GM19035 (cell line): Measurements from ENCODE around the gene RABGAP1.

Experiments used
- ATAC-seq: cut with Tn5 transposase; IDR thresholded peaks from one replicate; pipeline ENCODE4 v1.9.1; 2021; ENCODE audit not compliant: unreplicated experiment

The RABGAP1 gene

DNA sequence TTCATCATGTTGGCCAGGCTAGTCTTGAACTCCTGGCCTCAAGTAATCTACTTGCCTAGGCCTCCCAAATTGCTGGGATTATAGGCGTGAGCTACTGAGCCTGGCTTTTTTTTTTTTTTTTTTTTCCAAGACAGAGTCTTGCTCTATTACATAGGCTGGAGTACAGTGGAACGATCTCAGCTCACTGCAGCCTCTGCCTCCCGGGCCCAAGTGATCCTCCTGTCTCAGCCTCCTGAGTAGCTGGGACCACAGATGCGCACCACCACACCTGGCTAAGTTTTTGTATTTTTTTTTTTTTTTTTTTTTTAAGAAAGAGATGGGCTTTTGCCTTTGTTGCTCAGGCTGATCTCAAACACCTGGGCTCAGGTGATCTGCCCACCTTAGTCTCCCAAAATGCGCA is 66.4 kb downstream of the RABGAP1 start:
- no peak for ATAC-seq

DNA sequence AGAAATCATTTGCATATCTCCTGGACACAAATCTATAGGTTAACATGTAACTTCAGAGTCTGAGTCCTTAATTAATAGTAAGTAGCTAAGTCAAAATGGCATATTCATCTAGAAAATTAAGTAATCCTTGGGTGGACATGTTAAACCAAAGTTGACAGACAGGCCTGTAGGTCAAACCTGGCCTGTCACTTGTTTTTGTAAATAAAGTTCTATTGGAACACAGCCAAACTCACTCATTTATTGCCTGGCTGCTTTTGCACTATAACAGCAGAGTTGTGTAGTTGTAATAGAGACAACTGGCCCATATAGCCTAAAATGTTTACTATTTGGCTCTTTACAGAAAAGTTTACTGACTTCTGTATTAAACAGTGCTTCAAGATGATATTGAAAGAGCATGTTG is 68.1 kb downstream of the RABGAP1 start:
- ATAC-seq, result no peak

DNA sequence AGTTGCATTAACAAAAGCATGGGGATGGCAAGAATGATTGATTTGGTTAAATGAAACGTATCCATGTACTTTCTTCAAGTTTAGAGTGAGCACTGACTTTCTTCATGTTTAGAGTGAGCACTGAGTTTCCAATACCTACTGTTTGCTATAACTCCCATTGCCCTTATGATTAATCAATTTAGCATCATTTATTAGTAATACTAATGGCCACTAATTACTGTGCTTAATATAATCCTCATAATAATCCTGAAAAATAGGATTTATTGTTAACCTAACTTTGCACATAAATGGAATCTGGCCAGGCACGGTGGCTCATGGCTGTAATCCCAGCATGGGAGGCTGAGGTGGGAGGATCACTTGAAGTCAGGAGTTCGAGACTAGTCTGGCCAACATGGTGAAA is 70.6 kb downstream of the RABGAP1 start:
- ATAC-seq, result no peak

DNA sequence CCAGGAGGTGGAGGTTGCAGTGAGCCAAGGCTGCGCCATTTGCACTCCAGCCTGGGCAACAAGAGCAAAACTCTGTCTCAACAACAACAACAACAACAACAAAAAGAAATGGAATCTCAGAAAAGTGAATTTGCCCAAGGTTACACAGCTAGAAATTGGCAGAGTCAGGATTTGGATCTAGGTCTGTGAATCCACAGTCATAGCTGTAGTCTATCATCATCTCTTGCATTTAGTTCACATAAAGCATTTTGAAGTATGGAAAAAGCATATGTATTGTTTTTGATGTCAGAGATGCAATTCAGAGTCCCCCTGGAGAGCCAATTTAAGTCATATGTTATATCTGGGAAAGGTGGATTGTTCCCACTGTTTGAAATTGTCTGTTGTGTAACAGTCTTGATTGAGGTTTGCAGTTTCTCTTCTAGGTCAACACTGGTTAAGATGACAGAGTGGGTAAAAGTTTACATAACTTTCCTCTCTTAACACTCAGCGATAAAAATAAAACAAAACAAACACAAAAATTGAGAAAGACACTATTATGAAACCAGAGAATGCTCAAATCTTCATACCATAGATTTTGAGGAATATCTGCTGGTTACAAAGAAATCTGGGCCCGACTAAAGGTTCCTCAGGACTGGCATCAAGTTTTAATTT is 71.2 kb downstream of the RABGAP1 start:
- no peak for ATAC-seq

DNA sequence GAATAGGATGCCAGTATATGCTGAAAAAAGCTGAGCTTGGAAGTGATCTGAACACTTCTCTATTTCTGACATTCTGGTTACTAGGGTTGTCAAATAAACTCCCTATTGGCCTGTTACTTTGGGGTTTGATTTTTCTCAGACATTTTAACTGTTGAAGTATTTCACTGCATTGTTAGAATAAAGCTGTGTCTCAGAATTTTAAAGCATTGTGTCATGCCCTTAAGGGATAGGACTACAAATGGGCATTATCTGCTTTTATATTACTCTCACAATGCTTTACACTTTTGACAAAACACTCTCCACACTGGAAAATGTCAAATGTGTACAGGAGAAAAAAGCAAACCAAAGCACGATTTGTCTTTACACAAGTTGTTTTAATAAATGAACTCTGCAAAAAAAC is 75.8 kb downstream of the RABGAP1 start:
- ATAC-seq, result no peak

DNA sequence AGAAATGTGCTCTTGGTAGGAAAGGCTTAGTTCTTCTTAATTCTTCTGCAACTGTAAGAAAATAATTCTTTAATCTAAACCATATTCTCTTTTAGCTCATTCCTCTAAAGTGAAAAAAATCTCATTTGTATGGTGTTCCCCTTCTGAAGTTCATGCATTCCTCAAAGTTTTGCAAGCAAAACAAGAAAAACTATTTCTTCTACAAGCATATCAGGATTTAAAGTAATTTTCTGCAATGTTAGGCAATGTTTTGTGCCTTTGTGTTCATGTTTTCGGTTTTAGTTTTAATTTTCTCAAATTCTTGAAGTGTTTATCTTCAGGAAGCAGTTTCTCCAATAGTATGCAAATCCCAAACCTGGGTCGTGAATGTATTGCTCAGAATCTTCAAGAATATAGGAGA is 80.0 kb downstream of the RABGAP1 start:
- ATAC-seq, result no peak

DNA sequence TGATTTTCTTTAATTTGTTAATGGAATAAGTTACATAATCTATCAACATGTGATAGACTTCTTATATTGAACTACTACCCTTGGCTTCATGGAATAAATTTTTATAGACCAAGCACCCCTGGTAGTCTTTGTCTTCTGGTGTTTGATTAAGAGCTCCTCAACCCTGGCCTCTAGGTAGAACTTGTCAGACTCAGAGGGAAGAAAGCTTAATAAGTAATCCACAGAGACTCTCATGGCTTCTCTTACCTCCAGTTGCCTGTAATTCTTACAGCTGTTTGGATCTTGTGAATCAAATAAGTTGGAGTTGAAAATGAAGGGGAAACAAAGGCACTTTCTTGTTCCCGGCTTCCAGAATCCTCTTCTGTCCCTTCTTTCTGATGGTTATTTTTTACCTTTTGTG is 85.6 kb downstream of the RABGAP1 start:
- no peak for ATAC-seq

DNA sequence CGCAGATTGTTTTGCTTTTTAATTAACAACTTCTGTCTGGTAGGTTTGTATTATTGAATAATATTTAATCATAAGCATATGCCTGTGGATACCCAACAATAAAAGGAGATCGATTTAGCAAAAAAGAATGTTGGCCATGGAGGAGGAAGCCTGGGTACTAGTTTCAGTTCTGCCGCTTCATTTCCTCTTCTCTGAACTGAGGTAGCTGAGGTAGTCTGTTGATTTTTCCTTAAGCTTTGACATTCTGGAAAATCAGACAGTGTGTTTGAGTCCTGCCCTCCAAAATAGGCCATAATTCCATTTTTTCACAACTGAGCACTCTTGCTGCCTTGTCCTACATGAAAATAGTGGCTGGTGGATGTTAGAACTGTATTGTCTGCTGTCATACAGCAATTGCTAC is 86.7 kb downstream of the RABGAP1 start:
- ATAC-seq, result no peak

DNA sequence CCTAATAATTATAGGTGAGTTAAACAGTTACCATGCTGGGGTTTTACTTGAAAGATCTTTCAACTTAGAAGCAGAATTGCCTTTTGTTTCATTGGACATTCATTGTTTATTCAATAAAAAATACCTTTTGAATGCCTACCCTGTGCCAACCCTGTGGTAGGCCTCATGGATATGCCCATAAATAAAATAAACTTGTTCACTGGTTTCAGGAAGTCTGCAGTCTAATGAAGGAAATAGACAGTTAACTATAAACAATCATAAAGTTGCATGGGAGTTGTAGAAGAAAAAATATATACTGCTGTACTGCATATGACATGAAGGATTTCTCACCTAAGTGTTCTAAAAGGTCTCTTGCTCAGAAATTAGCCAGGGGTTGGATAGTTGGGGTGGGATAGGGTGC is 87.3 kb downstream of the RABGAP1 start:
- no peak for ATAC-seq

DNA sequence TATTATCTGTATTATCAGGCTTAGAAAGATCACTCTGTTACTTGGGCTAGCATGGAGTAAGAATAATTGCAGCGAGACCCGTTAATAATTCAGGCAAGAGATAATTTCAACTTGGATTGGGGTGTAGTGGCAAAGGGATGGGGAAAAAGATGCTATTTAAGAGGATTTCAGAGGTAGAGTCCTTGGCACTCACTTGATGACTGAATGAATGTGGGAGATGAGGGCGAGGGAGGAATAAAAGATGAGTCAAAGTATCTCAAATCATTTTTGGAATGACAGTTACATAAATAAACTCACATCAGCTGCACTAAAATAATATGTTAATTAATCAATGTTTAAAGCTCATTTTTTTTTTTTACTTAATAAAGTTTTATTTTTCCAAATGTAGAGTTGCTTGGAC is 88.2 kb downstream of the RABGAP1 start:
- no peak for ATAC-seq

DNA sequence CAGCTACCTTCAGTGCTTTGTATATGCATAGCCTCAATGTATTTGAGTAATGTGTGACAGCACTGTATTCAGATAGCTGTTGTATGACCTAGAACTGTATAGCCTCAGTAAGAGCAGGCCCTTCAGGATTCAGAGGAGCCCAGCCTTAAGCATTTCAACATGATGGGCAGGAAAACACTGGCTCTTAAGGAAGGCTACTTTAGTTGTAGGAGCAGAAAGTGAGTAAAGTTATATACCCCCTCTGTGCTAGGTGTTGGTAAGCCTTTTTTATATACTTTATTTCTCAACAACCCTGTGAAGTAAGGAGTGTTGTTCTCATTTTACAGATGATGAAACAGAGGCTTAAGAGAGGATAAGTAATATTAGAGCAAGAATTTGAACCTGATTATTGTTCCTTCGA is 91.1 kb downstream of the RABGAP1 start:
- ATAC-seq, result no peak

DNA sequence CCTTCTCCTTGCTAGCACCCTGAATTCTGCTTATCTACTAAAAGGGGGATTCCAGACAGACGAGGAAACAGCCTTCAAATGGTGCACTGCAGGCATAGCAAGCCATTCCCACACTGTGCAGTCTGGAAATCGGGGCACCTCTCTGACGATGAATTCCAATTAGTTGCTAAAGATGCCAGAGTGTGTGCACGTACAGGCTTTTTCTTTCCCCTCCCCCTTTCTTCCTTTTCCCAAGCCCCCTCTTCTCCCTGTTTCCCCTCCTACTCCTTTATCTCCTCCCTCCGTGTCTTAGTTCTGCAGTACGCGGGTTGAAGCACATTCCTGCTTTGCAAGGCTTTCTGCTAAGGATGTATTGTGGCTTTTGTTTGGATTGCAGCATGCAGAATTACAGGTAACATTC is 92.5 kb downstream of the RABGAP1 start, which contains the start of gene GPR21:
Gene GPR21, plus strand, starts transcription at position 316 of the 400 bp plus-strand sequence. CDS start 900 bp downstream, outside the sequence.
- no peak for ATAC-seq

DNA sequence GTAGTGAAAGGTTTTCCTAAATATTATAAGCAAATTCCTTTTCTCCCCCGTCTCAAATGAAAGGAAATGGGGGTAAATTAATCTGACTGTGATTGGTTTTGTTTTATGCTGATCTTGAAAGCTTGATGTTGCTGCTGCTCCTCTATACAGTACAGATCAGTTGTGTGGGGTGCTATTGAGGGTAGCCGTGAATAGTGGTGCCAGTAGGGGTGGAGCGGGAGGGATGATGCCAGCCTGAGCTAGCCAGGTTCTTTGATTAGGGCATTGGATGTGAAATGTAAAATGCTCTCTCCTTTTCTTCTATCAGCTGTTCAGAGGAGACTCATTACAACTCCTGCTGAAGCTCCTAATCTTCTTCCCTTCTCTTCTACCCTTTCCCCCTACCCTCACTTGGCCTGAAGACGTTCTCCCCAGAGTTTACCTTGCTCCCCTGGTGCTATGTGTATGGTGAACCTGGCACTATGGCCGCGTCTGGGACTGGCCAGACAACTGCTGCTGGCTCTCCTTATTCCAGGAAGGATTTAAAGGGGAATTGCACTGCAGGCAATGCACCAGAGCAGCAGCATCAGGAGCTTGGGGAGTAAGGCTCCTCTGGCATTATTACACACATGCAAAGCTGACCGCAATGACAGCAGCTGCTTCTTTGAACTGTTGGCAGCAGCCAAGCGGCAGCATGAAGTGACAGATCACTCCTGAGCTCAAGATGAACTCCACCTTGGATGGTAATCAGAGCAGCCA is 93.2 kb downstream of the RABGAP1 start:
- no peak for ATAC-seq

DNA sequence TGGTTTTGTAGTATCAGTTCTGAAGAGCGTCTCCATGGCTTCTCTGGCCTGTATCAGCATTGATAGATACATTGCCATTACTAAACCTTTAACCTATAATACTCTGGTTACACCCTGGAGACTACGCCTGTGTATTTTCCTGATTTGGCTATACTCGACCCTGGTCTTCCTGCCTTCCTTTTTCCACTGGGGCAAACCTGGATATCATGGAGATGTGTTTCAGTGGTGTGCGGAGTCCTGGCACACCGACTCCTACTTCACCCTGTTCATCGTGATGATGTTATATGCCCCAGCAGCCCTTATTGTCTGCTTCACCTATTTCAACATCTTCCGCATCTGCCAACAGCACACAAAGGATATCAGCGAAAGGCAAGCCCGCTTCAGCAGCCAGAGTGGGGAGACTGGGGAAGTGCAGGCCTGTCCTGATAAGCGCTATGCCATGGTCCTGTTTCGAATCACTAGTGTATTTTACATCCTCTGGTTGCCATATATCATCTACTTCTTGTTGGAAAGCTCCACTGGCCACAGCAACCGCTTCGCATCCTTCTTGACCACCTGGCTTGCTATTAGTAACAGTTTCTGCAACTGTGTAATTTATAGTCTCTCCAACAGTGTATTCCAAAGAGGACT is 94.2 kb downstream of the RABGAP1 start:
- no peak for ATAC-seq

DNA sequence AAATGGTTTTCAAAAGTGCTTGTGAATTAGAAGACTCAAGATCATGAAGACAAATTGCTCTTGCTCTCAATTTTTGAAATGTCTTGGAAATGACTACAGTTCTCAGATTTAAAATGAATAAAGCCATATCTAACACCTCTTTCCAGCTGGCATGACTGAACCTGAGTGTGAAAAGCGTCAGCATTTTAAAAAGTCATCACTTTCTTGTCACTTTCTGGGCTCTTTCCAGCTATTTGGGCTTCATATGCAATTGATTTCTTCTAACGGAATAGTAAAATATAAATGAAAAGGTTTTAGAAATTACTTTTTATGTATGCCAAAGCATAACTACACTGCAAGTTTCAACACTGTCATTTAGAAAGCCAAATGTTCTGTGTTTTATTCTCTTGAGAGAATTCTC is 95.0 kb downstream of the RABGAP1 start:
- no peak for ATAC-seq

DNA sequence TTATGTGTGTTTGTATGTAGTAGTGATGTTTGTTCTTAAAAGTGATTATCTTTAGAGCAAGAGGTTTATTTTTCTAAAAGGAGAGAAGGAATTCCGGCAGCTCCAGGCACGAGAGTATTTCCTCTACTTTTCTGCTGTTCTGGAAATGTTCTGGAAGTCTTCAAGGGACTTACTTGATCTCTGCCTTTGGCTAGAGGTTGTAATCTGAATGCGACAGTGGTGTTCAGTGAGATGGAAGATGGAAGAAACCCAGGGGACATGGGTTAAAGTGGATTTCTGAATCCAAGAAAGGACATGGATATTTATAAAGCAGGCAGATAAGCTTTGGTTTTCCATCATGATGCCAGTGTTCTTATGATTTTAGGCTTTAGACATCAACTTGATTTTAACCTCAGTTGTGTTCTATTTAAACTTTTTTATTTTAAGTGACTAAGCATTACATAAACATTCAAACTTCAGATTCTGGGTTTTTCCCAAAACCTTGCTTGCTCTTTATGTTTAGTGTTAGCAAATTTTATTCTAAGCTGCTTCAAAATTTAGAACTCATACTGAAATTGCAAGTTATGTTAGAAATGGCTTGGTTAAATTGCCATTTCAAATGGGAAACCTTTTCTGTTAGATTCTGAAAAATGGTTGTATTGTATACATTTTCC is 96.2 kb downstream of the RABGAP1 start:
- no peak for ATAC-seq

DNA sequence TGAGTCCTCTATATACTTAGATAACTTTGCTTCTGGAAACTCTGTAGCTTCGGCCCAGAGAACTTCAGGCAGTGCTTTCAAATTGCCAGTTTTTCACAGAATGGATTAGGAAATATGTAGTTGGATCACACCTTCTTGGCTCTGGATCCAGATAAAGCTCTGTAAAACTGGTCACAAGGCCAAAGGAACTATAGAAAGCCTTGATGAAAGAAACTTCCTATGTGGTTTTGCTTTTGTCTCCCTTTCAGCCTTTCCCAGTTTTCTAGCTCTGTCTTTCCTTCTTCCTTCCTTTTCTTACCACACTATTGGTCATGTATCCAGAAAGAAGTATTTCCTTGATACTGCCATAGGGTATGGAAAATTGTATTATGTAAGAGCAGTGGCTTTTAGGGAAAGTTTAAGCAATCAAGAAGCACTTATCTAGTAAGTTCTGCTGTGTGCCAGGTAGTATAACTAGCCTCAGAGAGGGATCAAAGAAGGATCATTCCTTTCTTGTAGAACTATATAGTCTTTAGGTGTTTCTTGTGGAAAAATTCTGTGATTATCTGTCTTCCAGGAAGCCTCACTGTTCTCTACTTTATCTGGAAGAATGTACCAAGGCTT is 98.9 kb downstream of the RABGAP1 start:
- ATAC-seq, result no peak

DNA sequence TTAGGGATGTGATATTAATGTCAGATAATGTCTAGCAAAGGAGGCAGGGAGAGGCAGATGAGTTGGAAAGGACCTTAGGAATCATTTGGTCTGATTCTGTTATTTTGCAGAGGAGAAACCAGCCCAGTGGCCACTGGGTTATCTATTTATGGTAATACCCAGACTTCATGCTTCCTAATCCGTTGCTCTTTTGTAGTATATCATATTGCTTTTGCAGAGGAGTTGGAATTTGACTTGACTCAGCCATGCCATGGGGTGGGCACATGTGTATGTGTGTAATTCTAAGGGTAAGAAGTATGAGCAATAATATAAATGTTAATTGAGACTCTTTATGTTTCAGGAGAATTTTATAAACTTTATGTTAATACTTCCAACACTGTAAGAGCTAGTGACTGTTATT is 100.0 kb downstream of the RABGAP1 start:
- ATAC-seq, result no peak

DNA sequence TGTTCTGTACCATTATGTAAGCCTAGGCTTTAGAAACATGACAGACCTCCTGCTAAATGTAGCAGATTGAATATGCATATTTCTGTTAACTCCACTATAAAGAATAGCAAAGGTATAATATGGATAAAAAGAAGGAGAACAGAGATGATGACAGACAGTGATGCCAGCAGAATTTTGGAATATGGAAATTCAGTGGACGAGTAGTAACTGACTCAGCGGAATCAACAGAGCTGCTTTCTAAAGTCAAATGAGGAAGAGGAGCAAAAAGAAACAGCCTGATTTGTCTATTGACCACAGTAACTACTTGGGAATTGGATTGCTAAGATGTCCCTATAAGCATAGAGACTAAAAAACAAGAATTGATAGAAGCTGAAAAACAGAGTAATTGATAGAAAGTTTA is 100.7 kb downstream of the RABGAP1 start:
- ATAC-seq, result no peak

DNA sequence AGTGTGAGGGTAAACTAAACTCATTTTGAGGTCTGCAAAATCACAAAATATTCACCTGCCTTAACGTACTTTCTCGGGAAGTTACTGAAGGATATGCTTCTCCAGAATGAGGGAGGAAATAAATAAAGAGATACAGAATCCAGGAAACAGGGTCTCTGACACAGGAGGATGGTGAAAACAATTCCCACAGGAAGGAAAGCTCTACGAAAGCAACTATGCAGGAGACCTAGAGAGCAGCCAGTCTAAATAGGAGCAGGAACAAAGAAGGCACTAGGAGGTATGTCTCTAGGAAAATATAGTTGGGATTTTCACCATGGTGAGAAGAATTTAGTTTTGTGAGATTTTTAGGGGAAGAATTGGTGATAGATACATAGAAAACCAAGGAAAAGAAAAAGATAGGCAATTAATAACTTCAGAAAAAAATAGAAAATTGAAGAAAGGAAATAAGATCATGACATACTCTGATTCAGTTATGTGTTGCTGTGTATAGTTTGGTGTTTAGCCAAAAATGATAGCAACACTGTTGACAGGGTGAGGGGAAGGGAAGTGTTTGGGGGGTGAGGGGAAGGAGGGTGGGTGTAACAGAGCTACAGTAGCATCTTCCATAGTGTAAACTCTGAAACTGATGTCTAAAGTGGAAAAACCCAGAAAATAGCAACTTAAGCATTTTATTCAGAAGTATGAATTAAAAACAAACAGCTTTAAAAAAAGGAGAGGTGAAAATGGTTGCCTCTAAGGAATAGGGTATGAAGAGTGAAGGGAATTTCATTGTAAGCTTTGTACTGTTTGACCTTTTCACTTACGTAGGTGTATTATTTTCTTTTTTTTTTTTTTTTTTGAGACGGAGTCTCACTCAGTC is 102.5 kb downstream of the RABGAP1 start:
- no peak for ATAC-seq
